Measurements from ENCODE around the gene ARHGAP31.

Gene ARHGAP31

GRCh38 chr3:119296727-119297122 is 2.5 kb downstream of the ARHGAP31 start:
- H3K9me3 ChIP-seq (ENCODE audit: insufficient read depth, low read length), result no peaks in the 10 kb centered on the region
- H3K36me3 ChIP-seq (ENCODE audit: insufficient read depth, insufficient read length, low read length), result peaks cover 5% of the 10 kb centered on the region
- TF ChIP-seq SUZ12 (IDR thresholded peaks at IDR 0.05; ENCODE audit: extremely low read depth, insufficient read depth, insufficient read length) (no peak), ZNF274 (IDR thresholded peaks at IDR 0.05; ENCODE audit: low read depth, low read length) (no peak)
- peaks cover 64% of the 10 kb centered on the region for H3K27me3 ChIP-seq (ENCODE audit: insufficient read depth, insufficient read length)
- no peaks in the 10 kb centered on the region for H3K4me1 ChIP-seq (ENCODE audit: insufficient read depth, insufficient read length)
- no peak for DNase-seq (ENCODE audit: low read depth, low spot score)
- H3K9ac ChIP-seq (ENCODE audit: insufficient read length, low read depth), result no peak overlapping the region
- no peak overlapping the region for H3K4me3 ChIP-seq (ENCODE audit: insufficient read length, low read depth)

- no peak for TF ChIP-seq SUZ12 (IDR thresholded peaks at IDR 0.05; ENCODE audit: extremely low read depth, insufficient read depth, insufficient read length)
- no peak for TF ChIP-seq YY1 (IDR thresholded peaks at IDR 0.05; ENCODE audit: insufficient read depth, insufficient read length)
- TF ChIP-seq ZNF274 (IDR thresholded peaks at IDR 0.05; ENCODE audit: low read depth, low read length), result no peak
- peaks cover 5% of the 10 kb centered on the region for H3K36me3 ChIP-seq (ENCODE audit: insufficient read depth, insufficient read length, low read length)
These were observed 3.0 kb downstream of the ARHGAP31 start for GRCh38 chr3:119297169-119297568.

GRCh38 chr3:119298565-119298941 is 4.4 kb downstream of the ARHGAP31 start:
- H3K4me1 ChIP-seq (ENCODE audit: insufficient read depth, insufficient read length), result peaks cover 4% of the 10 kb centered on the region
- H3K27me3 ChIP-seq (ENCODE audit: insufficient read depth, insufficient read length), result peaks cover 51% of the 10 kb centered on the region
- peaks cover 5% of the 10 kb centered on the region for H3K36me3 ChIP-seq (ENCODE audit: insufficient read depth, insufficient read length, low read length)
- no peak for DNase-seq (ENCODE audit: low read depth, low spot score)
- TF ChIP-seq YY1 (IDR thresholded peaks at IDR 0.05; ENCODE audit: insufficient read depth, insufficient read length), result no peak
- no peak for TF ChIP-seq SUZ12 (IDR thresholded peaks at IDR 0.05; ENCODE audit: extremely low read depth, insufficient read depth, insufficient read length)
- TF ChIP-seq ZNF274 (IDR thresholded peaks at IDR 0.05; ENCODE audit: low read depth, low read length), result no peak
- no peak overlapping the region for H3K4me3 ChIP-seq (ENCODE audit: insufficient read length, low read depth)
- no peak overlapping the region for H3K9ac ChIP-seq (ENCODE audit: insufficient read length, low read depth)
- no peaks in the 10 kb centered on the region for H3K9me3 ChIP-seq (ENCODE audit: insufficient read depth, low read length)

More at GRCh38 chr3:119297169-119297568, 3.0 kb downstream of the ARHGAP31 start:
- no peak overlapping the region for H3K4me3 ChIP-seq (ENCODE audit: insufficient read length, low read depth)
- no peak for DNase-seq (ENCODE audit: low read depth, low spot score)
- peaks cover 63% of the 10 kb centered on the region for H3K27me3 ChIP-seq (ENCODE audit: insufficient read depth, insufficient read length)
- H3K9me3 ChIP-seq (ENCODE audit: insufficient read depth, low read length), result no peaks in the 10 kb centered on the region
- no peak overlapping the region for H3K9ac ChIP-seq (ENCODE audit: insufficient read length, low read depth)
- no peaks in the 10 kb centered on the region for H3K4me1 ChIP-seq (ENCODE audit: insufficient read depth, insufficient read length)

GRCh38 chr3:119300991-119301391 is 6.8 kb downstream of the ARHGAP31 start:
- H3K9me3 ChIP-seq (ENCODE audit: insufficient read depth, low read length), result no peaks in the 10 kb centered on the region
- no peak overlapping the region for H3K4me3 ChIP-seq (ENCODE audit: insufficient read length, low read depth)
- peaks cover 5% of the 10 kb centered on the region for H3K36me3 ChIP-seq (ENCODE audit: insufficient read depth, insufficient read length, low read length)
- TF ChIP-seq ZNF274 (IDR thresholded peaks at IDR 0.05; ENCODE audit: low read depth, low read length) (no peak), YY1 (IDR thresholded peaks at IDR 0.05; ENCODE audit: insufficient read depth, insufficient read length) (no peak), SUZ12 (IDR thresholded peaks at IDR 0.05; ENCODE audit: extremely low read depth, insufficient read depth, insufficient read length) (no peak)
- peaks cover 4% of the 10 kb centered on the region for H3K4me1 ChIP-seq (ENCODE audit: insufficient read depth, insufficient read length)
- DNase-seq (ENCODE audit: low read depth, low spot score), result no peak
- peaks cover 29% of the 10 kb centered on the region for H3K27me3 ChIP-seq (ENCODE audit: insufficient read depth, insufficient read length)
- no peak overlapping the region for H3K9ac ChIP-seq (ENCODE audit: insufficient read length, low read depth)

- no peak for DNase-seq (ENCODE audit: low read depth, low spot score)
- no peak overlapping the region for H3K4me3 ChIP-seq (ENCODE audit: insufficient read length, low read depth)
- peaks cover 4% of the 10 kb centered on the region for H3K4me1 ChIP-seq (ENCODE audit: insufficient read depth, insufficient read length)
- H3K9me3 ChIP-seq (ENCODE audit: insufficient read depth, low read length), result no peaks in the 10 kb centered on the region
- H3K9ac ChIP-seq (ENCODE audit: insufficient read length, low read depth), result no peak overlapping the region
- TF ChIP-seq YY1 (IDR thresholded peaks at IDR 0.05; ENCODE audit: insufficient read depth, insufficient read length), result no peak
- no peak for TF ChIP-seq ZNF274 (IDR thresholded peaks at IDR 0.05; ENCODE audit: low read depth, low read length)
- TF ChIP-seq SUZ12 (IDR thresholded peaks at IDR 0.05; ENCODE audit: extremely low read depth, insufficient read depth, insufficient read length), result no peak
- H3K36me3 ChIP-seq (ENCODE audit: insufficient read depth, insufficient read length, low read length), result peaks cover 5% of the 10 kb centered on the region
- peaks cover 24% of the 10 kb centered on the region for H3K27me3 ChIP-seq (ENCODE audit: insufficient read depth, insufficient read length)
These were observed 7.5 kb downstream of the ARHGAP31 start for GRCh38 chr3:119301662-119302061.

- DNase-seq (ENCODE audit: low read depth, low spot score), result no peak
- Histone ChIP-seq H3K9me3 (ENCODE audit: insufficient read depth, low read length) (no peaks in the 10 kb centered on the region), H3K4me3 (ENCODE audit: insufficient read length, low read depth) (no peak overlapping the region), H3K9ac (ENCODE audit: insufficient read length, low read depth) (no peak overlapping the region), H3K36me3 (ENCODE audit: insufficient read depth, insufficient read length, low read length) (peaks cover 5% of the 10 kb centered on the region), H3K27me3 (ENCODE audit: insufficient read depth, insufficient read length) (peaks cover 12% of the 10 kb centered on the region), H3K4me1 (ENCODE audit: insufficient read depth, insufficient read length) (peaks cover 4% of the 10 kb centered on the region)
- TF ChIP-seq SUZ12 (IDR thresholded peaks at IDR 0.05; ENCODE audit: extremely low read depth, insufficient read depth, insufficient read length), result no peak
- TF ChIP-seq ZNF274 (IDR thresholded peaks at IDR 0.05; ENCODE audit: low read depth, low read length), result no peak
- no peak for TF ChIP-seq YY1 (IDR thresholded peaks at IDR 0.05; ENCODE audit: insufficient read depth, insufficient read length)
These were observed 8.7 kb downstream of the ARHGAP31 start for GRCh38 chr3:119302697-119303551.

- TF ChIP-seq ZNF274 (IDR thresholded peaks at IDR 0.05; ENCODE audit: low read depth, low read length) (no peak), SUZ12 (IDR thresholded peaks at IDR 0.05; ENCODE audit: extremely low read depth, insufficient read depth, insufficient read length) (no peak), YY1 (IDR thresholded peaks at IDR 0.05; ENCODE audit: insufficient read depth, insufficient read length) (no peak)
- Histone ChIP-seq H3K36me3 (ENCODE audit: insufficient read depth, insufficient read length, low read length) (peaks cover 5% of the 10 kb centered on the region), H3K4me3 (ENCODE audit: insufficient read length, low read depth) (no peak overlapping the region), H3K9me3 (ENCODE audit: insufficient read depth, low read length) (no peaks in the 10 kb centered on the region), H3K27me3 (ENCODE audit: insufficient read depth, insufficient read length) (peaks cover 6% of the 10 kb centered on the region), H3K9ac (ENCODE audit: insufficient read length, low read depth) (no peak overlapping the region), H3K4me1 (ENCODE audit: insufficient read depth, insufficient read length) (peaks cover 4% of the 10 kb centered on the region)
- no peak for DNase-seq (ENCODE audit: low read depth, low spot score)
These were observed 10.1 kb downstream of the ARHGAP31 start for GRCh38 chr3:119304201-119304713.
